NCI-H1092 (cell line): ENCODE measurements around the gene FIG4.
"Not testable (repeated sequence)": the region's sequence is repeated elsewhere in the genome, so short reads cannot be mapped to it uniquely, and the experiment has no call there.

Source experiments
- DNase-seq: peaks from one replicate; lab custom pipeline; 2025; lab: John Stamatoyannopoulos, UW

Gene FIG4

DNA sequence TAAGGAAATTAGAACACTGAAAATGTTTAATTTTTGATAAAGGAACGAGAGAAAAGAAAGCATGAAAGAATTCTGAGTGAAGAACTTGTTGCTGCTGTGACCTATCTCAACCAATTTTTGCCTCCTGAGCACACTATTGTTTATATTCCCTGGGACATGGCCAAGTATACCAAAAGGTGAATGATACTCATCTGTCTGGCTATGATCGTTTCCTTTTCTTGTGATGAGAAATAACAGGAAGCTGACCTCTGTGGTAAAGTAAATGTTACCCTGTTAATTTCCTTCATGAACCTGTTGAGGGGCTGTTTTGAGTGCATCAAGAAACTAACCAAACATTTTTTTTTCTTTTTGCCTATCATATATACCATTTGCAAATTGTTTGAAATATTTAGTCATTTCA, 69.1 kb downstream of the FIG4 start:
- DNase-seq = no peak

DNA sequence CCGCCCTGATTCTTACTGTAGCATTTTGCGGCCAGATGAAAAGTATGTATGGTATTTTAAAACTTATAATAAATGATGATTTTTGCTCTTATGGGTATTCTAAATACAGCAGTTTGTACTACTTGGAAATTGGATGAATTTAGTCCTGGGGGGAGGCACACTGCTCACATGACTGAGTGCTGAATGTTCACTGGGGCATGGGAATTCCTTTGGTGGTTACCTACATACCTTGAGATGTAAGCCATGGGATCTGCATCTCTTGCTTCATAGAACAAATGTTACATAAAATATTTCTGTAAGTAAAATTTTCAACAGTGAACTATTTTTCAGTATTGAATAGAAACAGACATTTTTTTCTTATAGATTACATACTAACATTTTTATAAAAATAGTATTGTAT, 71.1 kb downstream of the FIG4 start:
- no peak for DNase-seq

DNA sequence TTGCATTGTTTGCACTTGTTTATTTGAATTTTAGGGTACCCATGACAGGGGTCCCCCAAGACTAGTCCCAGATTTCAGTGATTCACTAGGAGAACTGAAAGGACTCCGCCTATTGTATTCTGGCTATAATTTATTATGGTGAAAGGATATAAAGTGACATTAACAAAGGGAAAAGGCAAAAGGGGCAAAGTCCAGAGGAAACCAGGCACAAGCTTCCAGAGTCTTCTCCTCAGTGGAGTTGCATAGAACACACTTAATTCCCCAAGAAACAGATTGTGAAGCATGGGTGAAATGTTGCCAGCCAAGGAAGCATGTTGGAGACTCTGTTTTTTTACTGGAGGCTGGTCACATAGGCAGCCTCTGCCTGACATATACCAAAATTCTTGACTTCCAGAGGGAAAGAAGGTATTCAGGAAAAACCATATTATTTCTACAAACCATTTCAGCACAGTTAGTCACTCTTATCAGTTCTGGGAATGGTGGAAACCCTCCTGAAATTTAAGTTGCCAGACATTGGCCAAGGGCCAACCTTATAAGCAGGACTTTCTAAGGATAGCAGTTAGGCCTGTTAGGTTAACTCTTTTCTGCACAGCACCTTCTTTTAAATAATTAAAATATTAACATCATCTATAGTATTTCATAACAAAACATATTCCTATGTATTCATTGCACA, 71.8 kb downstream of the FIG4 start:
- DNase-seq = no peak

DNA sequence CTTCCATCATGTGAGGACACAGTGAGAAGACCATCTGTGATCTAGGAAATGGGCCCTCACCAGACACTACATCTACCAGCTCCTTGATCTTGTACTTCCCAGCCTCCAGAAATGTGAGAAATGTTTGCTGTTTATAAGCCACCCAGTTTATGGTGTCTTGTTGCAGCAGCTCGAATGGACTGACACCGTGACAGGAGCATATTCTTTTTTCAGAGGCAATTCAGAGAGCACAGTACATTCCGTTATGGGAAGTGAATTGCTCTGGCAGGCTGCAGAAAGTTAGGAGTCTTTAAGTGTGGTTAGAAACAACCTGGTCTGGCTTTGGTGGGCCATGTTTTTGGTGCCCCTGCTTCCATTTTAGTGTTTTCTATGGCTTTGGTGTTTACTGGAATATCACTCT, 75.1 kb downstream of the FIG4 start:
- DNase-seq = no peak

DNA sequence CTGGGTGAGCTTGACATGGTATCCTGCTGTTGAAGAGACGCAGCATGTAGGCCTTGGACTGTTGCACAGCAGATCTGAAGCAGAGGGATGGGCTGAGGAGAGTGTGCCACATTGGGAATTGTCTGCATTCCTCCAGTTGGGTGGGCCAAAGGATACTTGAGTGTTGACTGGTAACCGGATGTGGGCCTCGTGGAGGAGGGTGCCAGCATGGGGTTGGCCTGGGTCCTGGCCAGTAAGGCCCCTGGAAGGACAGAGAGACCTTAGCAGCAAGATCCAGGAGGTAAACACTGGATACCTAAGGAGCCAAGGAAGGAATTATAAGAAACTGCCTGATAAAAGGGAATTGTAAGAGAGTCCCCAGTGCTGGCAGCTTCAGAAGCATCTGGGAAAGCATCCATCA, 76.9 kb downstream of the FIG4 start:
- DNase-seq = no peak

DNA sequence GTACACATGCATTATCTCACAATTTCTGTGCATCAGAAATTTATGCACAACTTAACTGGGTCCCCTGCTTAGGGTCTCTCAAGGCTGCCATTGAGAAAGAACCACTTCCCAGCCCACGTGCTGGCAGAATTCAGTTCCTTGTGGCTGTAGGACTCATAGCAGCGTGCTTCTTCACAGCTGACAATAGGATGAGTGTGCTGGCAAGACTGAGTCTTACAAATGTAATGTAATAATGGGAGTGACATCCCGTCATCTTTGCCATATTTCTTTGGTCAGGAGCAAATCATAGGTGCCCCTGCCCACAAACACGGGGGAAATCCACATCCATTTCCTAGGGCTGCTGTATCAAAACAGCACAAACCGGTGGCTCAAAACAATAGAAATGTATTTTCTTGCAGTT, 77.4 kb downstream of the FIG4 start:
- DNase-seq = no peak

DNA sequence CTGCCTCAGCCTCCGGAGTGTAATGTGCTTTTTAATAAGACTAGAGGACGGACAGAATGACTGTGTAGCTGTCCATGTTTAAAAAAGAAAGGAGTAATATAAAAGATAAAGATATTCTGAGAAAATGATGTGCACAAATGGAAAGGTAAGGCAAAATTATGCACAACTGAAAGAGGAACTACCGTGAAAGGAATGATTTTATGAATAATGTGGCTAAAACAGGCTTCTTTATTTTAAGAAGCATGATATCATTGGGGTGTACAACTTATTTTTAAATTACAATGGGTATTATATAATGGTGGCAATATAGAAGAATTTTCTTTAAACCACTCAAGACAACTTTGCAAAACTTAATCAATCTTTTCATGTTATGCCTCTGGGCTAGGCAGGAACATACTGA, 78.1 kb downstream of the FIG4 start:
- DNase-seq = no peak

DNA sequence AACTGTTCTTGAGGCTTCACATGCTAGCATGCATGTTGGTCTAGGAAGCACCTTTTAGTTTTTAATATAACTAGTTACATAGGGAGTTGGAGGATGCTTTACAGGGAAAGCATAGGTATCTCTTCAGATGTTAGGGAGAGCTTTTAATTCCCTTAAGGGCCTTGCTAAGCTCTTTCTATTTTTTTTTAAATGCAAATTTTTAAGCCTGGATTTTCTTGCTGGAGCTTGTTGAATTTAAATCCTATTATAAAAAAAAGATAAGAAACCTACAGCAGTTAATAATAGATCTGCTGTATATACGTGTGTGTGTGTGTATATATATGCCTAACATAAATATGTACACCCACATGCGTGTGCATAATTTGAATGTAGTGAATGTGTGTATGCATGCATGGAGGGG, 79.0 kb downstream of the FIG4 start:
- DNase-seq = no peak

DNA sequence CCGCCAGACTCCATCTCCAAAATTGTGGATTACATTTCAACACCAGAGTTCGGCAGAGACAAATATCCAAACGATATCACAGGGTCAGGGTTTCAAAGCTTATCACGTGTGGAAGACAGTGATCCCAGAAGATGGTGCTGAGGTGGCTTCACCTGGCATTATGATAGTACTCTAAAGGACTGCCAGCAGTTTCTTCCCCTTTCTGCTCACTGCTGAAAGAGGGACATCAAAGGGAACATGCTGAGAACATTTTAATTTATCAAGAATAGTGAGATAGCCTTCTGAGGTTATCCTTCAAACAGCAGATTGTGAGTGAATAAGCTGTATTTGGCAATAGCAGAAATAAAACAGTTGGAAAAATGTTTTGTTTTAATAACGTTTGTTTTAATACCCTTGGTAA, 79.7 kb downstream of the FIG4 start:
- no peak for DNase-seq

DNA sequence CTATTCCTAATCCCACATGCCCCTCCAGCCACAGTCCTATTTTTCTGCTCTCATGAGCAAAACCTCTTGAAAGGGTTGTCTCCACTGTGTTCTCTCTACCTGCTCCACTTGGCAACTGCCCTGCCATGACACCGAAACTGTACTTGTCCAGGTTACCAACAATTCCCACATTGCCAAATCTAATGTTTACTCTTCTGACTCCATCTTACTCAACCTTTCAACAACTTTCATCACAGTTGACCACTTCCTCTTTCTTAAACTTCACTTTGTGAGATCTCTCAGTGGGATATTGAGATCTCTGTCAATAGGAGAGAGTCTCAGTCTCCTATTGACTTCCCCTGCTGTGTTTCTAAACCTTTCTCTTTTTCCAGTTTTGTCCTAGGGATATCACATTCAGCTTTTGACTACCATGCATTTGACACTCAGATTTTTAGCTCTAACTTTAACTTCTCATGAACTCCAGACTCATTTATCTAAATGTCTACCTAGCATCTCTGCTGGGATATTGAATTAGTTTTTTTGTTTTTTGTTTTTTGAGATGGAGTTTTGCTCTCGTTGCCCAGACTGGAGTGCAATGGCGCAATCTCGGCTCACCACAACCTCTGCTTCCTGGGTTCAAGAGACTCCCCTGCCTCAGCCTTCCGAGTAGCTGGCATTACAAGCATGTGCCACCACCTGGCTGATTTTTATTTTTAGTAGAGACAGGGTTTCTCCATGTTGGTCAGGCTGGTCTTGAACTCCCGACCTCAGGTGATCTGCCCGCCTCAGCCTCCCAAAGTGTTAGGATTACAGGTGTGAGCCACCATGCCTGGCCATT, 81.1 kb downstream of the FIG4 start:
- not testable (repeated sequence) for DNase-seq

DNA sequence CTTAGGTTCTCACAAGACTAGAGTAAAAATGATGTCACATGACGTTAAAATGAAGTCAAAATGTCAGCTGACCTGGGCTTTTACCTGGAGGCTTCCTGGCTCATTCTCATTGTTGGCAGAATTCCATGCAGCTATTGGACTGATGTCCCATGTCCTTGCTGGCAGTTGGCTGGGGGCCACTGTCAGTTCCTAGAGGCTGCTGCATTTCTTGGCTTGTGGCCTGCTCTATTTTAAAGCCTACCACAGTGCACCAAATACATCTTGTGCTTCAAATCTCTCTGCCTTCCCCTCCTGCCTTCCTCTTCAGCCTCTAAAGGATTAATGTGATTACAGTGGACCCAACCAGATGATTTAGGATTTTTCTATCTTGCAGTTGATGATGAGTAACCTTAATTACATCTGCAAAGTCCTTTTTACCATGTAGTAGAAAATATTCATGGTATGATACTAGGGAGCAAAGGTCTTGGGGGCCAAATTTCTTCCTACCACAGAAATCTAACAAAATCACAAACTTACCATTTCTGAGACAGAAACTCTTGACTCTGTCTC, 81.9 kb downstream of the FIG4 start:
- peak; percentile 28 for DNase-seq

DNA sequence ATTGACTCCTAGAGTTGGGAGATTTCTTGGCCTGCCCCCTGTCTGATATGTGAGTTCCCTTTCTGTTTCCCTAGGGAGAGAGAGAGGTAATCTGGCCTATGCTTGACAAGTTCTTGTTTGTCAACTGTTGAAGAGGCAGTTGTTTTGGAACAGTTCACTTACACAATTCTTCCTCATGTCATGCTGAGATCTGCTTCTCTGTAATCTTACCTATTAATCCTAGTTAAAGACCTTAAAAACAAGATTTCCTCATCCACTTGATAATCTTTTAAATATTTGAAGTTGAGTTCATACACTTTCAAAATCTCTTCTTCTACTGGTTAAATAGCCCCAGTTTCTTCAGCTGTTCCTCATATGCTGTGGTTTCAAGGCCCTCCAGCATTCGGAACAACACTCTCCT, 89.9 kb downstream of the FIG4 start:
- no peak for DNase-seq

DNA sequence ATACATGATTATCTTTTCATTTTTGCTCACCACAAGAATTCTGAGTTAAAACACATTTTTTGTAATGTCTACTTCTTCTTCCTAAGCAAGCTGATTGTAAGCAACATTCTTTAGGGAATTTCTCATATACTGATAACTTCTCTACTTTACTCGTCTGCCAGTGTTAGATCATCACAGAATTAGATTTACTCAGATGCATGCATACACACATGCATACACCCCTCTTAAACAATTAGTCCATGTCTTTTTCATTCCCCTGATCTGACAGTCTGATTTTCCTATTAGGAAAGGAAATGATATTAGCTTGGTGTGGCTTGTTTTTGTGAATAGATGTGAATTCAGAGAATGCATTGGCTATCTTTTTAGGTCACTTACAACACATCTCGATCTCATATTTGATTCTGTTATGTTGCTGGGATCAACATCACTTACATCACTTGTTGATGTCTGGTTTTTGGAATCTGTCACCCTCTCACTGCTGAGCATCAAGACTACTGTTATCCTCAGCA, 91.4 kb downstream of the FIG4 start:
- DNase-seq = no peak

DNA sequence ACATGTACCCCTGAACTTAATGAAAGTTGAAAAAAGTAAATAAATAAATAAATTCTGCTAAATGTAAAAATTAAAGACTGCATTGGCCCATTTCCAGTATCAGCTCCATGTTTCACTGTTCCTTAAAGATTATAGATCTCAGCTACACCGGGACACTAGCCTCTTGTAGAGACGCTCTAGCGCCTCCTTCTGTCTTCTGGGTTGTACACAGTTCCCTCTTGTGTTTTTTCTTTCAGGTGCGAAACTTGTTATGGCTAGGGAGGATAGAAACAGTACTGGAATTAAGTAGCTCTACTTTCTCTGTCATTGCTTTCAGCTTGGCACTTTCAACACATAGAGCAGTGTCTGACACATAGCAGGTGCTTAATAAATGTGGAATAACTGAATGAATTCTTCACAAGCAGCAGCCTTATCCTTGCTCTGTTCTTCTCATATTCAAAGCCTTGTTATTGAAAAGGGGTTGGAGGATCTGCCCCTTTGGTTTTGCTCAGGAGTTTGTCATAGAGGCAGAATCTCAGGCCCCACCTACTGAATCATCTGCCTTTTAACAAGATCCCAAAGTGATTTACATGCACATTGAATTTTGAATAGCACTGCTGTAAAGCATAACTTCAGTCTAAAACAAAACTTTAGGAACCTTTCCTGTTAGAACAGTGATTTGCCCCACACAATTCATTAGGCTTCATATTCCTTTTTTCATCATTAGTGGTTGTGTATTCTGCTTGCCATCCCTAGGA, 92.3 kb downstream of the FIG4 start:
- DNase-seq = no peak

DNA sequence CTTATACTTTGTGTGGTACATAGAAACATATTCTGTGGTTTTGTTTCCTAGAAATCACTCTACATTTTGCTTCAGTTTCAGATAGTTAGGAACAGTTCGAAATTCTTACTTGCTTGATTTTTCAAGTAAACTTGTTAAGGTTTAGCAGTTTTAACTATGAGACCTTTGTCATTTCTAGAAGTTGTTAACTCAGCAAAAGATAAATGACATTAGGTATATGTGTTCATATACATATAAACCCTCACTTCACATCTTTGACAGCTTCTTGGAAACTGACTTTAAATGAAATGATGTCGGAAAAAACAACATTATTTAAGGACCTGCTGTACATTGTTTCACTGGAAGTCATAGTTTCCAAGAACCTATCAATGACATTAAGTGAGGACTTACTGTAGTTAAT, 96.2 kb downstream of the FIG4 start:
- DNase-seq = no peak

DNA sequence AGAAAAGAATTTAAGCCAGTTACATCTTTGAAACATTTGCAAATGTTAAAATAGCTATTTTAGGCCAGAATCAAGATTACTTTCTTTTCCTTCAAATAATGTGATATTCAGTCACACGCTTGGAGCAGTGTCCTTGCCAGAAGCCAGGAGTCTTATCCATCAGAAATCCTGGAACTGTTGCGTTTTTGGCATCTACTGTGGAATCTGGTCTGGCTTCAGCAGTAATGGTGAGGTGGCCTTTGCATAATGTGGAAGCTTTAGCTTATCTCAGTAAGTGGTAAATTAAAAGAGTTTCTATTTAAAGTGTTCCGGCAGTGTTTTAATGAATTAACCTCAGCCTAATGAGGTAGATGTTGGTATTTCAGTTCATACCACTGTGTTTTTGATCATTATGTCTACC, 97.6 kb downstream of the FIG4 start:
- no peak for DNase-seq

DNA sequence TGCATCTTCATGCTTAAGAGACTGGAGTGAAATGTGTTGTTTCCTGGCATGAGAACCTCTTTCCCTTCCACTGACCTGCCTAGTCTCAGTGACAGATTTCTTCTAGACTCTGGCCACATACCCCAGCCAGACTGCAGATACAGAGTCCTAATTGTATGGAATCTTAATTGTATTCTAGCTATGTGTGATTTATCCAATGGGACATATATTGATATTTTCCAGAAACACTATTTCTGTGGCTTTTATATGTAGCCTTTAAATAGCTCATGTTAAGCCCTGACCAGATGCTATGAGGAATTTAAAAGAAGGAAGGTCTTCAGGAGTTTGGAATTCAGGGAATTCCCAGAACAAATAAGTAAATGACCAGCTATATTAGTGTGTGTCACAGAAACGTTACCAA, 99.0 kb downstream of the FIG4 start:
- no peak for DNase-seq

DNA sequence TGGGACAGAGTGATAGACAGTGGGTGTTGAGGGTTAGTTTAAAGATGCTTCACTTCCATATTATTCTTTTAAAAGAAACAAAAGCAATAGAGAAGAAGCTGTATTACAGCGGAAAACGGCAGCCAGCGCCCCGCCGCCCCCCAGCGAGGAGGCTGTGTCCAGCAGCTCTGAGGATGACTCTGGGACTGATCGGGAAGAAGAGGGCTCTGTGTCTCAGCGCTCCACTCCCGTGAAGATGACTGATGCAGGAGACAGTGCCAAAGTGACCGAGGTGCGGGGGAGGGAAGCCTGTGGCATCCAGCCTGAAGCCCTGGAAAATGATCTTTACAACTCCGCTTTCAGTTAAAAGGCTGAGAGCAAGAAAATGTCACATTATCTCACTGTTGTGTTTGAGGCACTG, 100.2 kb downstream of the FIG4 start:
- no peak for DNase-seq

DNA sequence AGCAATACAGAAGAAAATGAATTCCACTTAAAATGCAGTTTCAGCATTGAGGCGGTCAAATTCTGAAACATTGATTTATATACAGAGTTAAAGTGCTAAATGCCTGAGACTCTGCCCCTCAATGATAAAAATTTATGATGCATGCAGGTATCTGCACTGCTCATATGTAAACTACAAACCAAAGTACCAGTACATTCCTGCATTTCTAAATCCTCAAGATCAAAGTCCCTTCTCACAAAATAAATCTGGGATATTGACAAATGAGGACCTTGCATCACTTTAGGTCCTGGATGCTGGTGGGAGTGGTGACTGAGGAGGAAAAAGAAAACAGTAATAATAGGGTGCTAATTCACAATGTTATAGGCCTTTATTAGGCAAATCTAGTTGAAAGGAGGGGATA, 101.9 kb downstream of the FIG4 start:
- DNase-seq = no peak

DNA sequence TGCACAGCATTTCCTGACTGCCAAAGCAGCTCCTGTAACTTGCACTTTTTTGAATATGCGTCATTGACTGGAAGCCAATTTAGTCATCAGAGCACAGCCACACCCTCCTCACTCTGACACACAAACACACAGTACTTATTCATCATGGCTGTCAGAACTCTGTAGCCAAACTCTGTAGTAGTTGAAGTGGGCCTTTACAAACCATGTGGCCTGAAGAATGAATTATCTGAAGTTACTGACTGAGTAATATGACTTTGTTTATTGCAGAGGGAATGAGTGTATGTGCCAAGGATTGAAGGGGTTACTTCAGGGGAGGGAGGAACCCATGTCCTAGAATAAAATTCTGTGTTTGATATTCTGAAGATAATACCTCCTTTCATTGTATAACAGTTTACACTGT, 102.7 kb downstream of the FIG4 start:
- DNase-seq = no peak

DNA sequence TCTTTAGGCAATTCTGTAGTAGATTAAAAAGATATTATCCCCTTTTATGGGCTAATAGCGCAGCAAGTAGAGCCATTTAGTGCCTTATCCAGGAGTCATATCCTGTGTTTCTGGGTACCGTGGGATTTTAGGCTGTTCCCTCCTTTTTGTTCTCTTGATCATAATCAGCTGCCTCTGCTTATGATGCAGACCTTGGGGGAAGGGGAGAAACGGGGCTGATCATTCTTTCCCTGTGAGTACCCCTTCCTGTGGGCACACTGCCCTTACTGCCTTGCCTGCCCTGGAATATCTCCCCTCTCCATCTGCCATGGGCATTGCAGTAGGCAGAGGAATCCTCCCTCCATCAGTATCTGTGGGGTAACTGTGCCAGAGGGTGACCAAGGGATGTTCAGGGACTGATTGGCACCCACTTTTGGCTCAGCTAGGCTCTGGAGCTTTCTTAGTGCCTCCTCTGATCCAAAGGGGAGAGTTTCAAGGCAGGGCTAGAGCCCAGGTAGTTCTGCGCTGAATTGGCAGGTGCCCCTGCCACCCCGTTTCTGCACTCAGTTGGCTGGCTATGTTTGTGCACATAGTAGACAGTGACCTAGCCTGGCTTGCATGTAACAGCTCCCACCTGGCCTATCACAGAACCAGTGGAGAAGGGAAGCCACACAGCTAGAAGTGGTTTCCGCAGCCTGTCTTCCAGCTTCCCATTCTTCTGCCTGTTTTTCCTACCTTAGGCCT, 103.3 kb downstream of the FIG4 start:
- peak; percentile 24 for DNase-seq

DNA sequence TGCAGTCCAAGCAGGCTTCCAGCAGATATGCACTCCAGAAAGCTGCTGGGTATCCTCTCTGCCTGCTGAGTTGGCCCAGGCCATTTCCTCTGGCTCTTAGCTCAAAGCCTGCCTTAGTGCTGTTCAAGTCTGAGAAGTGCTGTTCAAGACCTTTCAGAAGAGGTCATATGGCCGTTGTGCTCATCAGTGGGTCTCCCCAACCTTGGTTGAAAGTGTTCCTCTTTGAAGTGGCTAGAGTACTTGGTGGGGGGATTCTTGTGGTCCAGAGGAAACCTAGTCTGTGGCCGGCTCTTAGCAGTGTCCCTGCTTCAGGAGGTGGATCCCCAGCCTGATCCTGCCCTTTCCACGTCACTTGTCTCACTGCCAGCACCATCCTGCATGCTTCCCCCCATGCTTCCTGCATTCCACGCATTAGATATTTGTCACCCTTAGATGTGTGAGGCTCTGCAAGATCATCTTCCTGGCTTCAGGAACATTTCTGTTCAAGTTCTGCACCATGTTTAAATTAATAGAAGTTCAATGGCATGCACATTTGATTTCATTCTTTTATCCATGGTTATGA, 105.0 kb downstream of the FIG4 start:
- DNase-seq = no peak
